GM06990 (cell line): Measurements from ENCODE around the gene PMAIP1.

Experiments
- DNase-seq: peaks from one replicate; pipeline ENCODE4 v3.0.0-alpha.2; 2011; ENCODE audit not compliant: insufficient read length; ENCODE audit errors: extremely low read depth
- H3K27me3 ChIP-seq: replicated peaks from 2 replicates; pipeline ENCODE4 v1.6.0; 2011; ENCODE audit warnings: low read length; ENCODE audit not compliant: control insufficient read depth, insufficient read depth
- H3K36me3 ChIP-seq: 2 replicates; pipeline ENCODE4 v1.5.1; 2011; ENCODE audit warnings: low read length; ENCODE audit not compliant: control insufficient read depth, insufficient read depth
- H3K4me3 ChIP-seq: replicated peaks from 2 replicates; pipeline ENCODE4 v1.5.1; 2011; ENCODE audit warnings: low read depth, mild to moderate bottlenecking, control low read depth, low read length
- TF ChIP-seq, protein P1 (sequence below): IDR thresholded peaks from 2 replicates; pipeline ENCODE4 v1.5.1; 2011; ENCODE audit warnings: low read length, control low read depth, mild to moderate bottlenecking, inconsistent platforms; ENCODE audit not compliant: insufficient read depth, poor library complexity, severe bottlenecking

The PMAIP1 gene

GRCh38 chr18:59902993-59903610 lies 3.3 kb downstream of the PMAIP1 start:
- DNase-seq, result no peak
- TF ChIP-seq, protein P1, sequence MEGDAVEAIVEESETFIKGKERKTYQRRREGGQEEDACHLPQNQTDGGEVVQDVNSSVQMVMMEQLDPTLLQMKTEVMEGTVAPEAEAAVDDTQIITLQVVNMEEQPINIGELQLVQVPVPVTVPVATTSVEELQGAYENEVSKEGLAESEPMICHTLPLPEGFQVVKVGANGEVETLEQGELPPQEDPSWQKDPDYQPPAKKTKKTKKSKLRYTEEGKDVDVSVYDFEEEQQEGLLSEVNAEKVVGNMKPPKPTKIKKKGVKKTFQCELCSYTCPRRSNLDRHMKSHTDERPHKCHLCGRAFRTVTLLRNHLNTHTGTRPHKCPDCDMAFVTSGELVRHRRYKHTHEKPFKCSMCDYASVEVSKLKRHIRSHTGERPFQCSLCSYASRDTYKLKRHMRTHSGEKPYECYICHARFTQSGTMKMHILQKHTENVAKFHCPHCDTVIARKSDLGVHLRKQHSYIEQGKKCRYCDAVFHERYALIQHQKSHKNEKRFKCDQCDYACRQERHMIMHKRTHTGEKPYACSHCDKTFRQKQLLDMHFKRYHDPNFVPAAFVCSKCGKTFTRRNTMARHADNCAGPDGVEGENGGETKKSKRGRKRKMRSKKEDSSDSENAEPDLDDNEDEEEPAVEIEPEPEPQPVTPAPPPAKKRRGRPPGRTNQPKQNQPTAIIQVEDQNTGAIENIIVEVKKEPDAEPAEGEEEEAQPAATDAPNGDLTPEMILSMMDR, result no peak
- peak overlapping the region; percentile 73 for H3K4me3 ChIP-seq
- H3K36me3 ChIP-seq, result peaks cover 2% of the 10 kb centered on the region
- no peaks in the 10 kb centered on the region for H3K27me3 ChIP-seq

GRCh38 chr18:59904011-59904601 lies 4.3 kb downstream of the PMAIP1 start:
- TF ChIP-seq, protein P1, result no peak
- H3K27me3 ChIP-seq, result no peaks in the 10 kb centered on the region
- H3K36me3 ChIP-seq, result peaks cover 2% of the 10 kb centered on the region
- no peak for DNase-seq
- H3K4me3 ChIP-seq, result peak overlapping the region; percentile 73

- TF ChIP-seq, protein P1, result no peak
- H3K27me3 ChIP-seq, result no peaks in the 10 kb centered on the region
- no peak for DNase-seq
- peaks cover 2% of the 10 kb centered on the region for H3K36me3 ChIP-seq
- no peak overlapping the region for H3K4me3 ChIP-seq
These were observed 5.9 kb downstream of the PMAIP1 start for GRCh38 chr18:59905686-59906091.

- TF ChIP-seq, protein P1, result no peak
These were observed 6.4 kb downstream of the PMAIP1 start for GRCh38 chr18:59906203-59906602.

DNA sequence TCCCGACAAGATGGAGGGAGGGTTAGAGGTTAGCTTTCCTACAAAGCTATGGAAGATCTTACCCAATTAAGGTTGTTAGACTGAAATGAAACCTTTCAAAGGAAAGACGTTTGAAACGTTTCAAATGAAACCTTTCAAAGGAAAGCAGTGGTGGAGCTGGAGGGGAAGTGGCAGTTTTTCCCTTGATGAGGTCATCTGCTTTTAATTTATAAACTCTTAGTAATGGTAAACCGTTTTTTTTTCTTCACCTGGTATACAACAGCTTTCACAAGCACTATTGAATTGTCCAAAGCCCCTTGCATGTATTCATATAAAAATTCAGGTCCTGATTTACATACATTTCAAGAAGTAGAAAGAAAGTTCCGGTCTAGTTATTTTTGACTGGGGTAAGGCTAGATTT lies 7.4 kb downstream of the PMAIP1 start:
- Histone ChIP-seq H3K27me3 (no peaks in the 10 kb centered on the region), H3K4me3 (peak overlapping the region; percentile 6; the same call in 1 of the 2 replicates), H3K36me3 (peaks cover 2% of the 10 kb centered on the region)
- TF ChIP-seq, protein P1, result no peak
- peak; percentile 43 for DNase-seq

More at GRCh38 chr18:59906203-59906602, 6.4 kb downstream of the PMAIP1 start:
- Histone ChIP-seq H3K4me3 (peak overlapping the region; percentile 20), H3K36me3 (peaks cover 2% of the 10 kb centered on the region), H3K27me3 (no peaks in the 10 kb centered on the region)
- no peak for DNase-seq

DNA sequence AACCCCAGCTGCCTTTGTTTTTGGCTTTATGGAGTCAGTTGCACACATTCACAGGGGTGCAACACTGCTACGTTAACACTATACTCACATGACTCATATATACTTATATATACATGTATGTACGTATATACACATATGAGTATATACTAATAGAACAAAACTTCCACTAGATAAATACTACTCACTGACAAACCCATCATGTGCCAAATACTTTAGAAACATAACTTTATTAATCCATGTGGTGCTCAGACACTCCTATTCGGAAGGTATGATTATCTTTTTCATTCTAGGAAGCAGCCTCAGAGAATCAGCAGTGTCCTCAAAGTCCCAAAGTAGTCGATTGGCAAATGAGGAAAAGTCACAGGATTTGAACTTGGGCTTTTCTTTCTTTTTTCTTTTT lies 7.9 kb downstream of the PMAIP1 start:
- TF ChIP-seq, protein P1, result no peak
- no peak overlapping the region for H3K4me3 ChIP-seq
- H3K36me3 ChIP-seq, result peaks cover 2% of the 10 kb centered on the region
- no peak for DNase-seq
- no peaks in the 10 kb centered on the region for H3K27me3 ChIP-seq
